Spleen (tissue), 7 donors: ENCODE results near the gene CCDC82.

Experiments
- POLR2A ChIP-seq, 3 donors: fragments of 450-650 bp; IDR thresholded peaks; one replicate each; pipeline ENCODE4 v1.5.1; 2017; ENCODE audit warnings: antibody characterized with exemption in 3 of 3, mild to moderate bottlenecking in 1 of 3
- POLR2AphosphoS5 ChIP-seq, 3 donors: sonication (generic); formaldehyde crosslinking; IDR thresholded peaks; one replicate each; pipeline ENCODE4 v1.5.1; 2017; ENCODE audit warnings: antibody characterized with exemption in 3 of 3
- TF ChIP-seq, protein P1 (sequence below), 11 experiments: fragments of 200-600 bp in 7 of 11; fragments of 450-650 bp in 4 of 11; sonication (generic) in 4 of 11; IDR thresholded peaks in 8 of 11; conservative IDR thresholded peaks in 3 of 11; 1 replicate in 7 of 11; 2 replicates in 4 of 11; pipeline versions ENCODE4 v1.4.0 to v1.8.0; 2016 to 2021; ENCODE audit warnings: antibody characterized with exemption in 11 of 11, inconsistent platforms in 4 of 11, mild to moderate bottlenecking in 1 of 11
- donor health status: DM: no; HTN: no; CAD: no; lungs with moderate emphysema.
- donor health status: DM: no; HTN: no; CAD: no.
- donor health status: DM: no; HTN: no; CAD: no.

DNA sequence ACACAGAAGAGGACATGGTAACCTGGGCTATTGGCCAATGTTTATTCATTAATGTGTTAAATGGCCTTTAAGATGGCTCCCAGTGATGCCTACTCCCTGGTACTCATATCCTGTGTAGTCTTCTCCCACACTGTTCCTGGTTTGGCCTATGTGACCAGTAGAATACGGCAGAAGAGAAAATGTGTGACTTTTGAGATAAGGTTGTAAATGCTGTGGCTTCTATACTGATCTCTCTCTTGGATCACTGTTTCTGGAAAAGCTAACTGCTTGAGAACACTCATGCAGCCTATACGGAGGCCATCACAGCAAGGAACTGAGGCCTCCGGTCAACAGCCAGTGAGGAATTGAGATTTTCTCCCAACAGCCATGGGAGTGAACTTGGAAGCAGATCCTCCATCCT lies 70.9 kb downstream of the CCDC82 start:
- TF ChIP-seq, protein P1, sequence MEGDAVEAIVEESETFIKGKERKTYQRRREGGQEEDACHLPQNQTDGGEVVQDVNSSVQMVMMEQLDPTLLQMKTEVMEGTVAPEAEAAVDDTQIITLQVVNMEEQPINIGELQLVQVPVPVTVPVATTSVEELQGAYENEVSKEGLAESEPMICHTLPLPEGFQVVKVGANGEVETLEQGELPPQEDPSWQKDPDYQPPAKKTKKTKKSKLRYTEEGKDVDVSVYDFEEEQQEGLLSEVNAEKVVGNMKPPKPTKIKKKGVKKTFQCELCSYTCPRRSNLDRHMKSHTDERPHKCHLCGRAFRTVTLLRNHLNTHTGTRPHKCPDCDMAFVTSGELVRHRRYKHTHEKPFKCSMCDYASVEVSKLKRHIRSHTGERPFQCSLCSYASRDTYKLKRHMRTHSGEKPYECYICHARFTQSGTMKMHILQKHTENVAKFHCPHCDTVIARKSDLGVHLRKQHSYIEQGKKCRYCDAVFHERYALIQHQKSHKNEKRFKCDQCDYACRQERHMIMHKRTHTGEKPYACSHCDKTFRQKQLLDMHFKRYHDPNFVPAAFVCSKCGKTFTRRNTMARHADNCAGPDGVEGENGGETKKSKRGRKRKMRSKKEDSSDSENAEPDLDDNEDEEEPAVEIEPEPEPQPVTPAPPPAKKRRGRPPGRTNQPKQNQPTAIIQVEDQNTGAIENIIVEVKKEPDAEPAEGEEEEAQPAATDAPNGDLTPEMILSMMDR (IDR thresholded peaks at IDR 0.05 in 8 of 11, conservative IDR thresholded peaks at IDR 0.05 in 3 of 11) = no peak
- TF ChIP-seq POLR2A (IDR thresholded peaks at IDR 0.05) (no peak), POLR2AphosphoS5 (IDR thresholded peaks at IDR 0.05) (no peak)
